Activated CD8-positive, alpha-beta memory T cell treated with anti-CD3 and anti-CD28 coated beads for 48 hours (primary cell): ENCODE results near the gene HEATR1.
"Not testable (repeated sequence)": the region's sequence is repeated elsewhere in the genome, so short reads cannot be mapped to it uniquely, and the experiment has no call there.

Experiments used
- DNase-seq, 3 experiments: peaks; one replicate each; pipeline ENCODE4 v3.0.0-alpha.2; 2020; ENCODE audit warnings: low read depth in 2 of 3, low spot score in 2 of 3

The HEATR1 gene

GRCh38 chr1:236603991-236604904, at the start of gene HEATR1:
Gene HEATR1, minus strand, starts transcription at chr1:236604516. Its CDS starts 421 bp downstream, at chr1:236604095.
- peak; percentile 68 to 75 (median 71) for DNase-seq

GRCh38 chr1:236645016-236645680, 40.8 kb upstream of the HEATR1 start:
- no peak for DNase-seq

- DNase-seq = no peak
These were observed 38.4 kb upstream of the HEATR1 start for GRCh38 chr1:236642763-236643162.

GRCh38 chr1:236639686-236640085, 35.4 kb upstream of the HEATR1 start:
- DNase-seq = no peak

DNA sequence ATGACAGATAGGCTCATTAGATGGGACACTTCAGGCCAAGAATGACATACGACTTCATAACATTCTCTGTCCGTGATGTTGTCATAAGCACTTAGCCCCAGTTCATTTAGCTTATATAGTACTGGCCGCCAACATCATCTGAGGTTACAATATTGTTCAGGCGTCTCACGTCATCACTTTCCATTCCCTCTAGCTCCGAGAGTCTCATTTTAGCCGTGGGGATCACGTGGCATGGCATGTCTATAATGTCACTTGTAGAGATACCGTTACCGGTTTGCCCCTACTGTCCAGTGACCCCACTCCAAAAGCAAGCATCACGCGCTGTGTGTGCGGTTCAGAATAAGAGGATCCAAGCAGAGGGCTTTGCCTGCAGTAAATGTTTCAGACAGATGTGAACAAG, 34.6 kb upstream of the HEATR1 start:
- DNase-seq = no peak

DNA sequence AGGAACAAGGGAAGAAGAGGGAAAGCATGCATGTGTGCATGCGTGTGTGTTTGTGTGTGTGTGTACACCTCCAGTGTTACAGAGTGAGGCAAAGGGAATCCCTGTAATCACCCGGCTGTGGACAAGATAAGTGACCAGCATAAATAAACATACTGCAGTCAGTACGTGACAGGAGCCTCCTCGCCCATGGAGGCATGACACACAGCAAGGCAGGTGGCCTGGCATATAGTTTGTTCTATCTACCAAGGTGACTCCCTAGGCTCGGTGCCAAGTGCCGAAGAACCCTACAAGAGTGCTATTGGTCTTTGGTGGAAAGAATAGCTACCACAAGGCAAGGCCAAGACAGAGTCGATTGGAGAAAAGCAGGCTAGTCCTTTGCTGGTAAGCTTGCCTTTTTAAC, 31.7 kb upstream of the HEATR1 start:
- DNase-seq = no peak

DNA sequence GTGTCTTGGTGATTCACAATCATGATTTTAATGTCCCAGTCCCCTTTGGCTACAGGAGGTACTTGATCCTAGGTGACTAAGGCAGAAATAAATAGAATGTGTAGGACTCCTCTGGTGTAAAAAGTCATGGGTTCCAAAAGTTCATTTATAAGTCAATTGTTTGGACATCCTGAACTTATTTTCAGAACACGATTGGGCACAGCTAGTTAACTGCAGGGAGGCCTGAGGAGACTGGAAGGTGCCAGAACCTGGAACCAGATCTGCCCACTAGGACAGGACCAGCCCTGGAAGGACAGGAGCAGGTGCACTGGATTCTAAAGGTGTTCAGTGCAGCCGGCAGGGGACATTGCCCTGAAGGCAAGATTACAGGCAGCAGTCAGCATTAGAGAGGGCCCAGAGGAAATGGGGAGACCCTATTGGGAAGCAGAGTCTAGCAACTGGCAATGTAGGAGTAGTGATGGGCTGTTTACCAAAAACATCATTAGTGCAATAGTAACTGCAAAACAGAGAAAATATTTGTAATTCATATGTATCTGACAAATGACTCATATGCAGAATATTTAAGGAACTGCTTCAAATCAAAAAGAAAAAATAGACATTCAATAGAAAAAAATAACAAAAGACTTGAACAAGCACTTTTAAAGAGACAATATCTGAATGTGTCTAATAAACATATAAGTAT, 23.6 kb upstream of the HEATR1 start:
- DNase-seq = no peak

GRCh38 chr1:236623371-236624166, 19.3 kb upstream of the HEATR1 start:
- no peak for DNase-seq

DNA sequence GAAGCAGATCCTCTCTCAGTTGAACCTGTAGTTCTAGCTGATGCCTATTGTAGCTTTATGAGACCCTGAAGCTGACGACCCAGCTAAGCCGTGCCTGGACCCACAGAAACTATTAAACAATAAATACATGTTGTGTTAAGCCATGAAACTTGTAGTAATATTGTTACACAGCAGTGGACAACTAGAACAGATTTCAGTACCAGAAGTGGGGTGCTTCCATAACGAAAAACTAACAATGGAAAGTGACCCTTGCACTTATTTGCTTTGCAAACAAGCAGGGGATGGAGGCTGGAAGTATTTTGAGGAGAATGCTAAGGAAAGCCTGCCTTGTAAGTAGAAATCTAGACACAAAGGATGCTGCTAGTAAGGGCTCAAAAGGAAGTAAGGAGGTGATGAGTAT, 18.1 kb upstream of the HEATR1 start:
- DNase-seq = no peak

DNA sequence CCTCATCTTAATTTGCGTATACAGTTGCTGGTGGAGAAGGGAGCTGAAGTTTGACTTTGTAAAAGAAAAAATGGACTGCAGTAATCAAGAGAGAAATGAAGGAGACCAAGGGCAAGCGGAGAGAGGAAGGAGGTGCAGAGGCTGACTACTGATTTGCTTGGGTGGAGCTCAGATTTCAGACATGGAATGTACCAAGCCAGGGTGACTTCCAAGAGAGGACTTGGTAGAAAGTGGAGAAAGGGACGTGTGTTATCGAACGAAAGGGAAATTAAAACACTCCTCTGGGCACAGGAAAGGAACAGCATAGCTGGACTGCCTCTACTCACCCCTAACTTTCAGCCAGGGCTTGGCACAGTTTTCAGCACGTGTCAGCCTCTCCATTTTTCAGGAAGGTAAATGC, 15.1 kb upstream of the HEATR1 start:
- DNase-seq = no peak

GRCh38 chr1:236618507-236618906, 14.2 kb upstream of the HEATR1 start:
- DNase-seq = no peak

- no peak for DNase-seq
These were observed 11.3 kb upstream of the HEATR1 start for GRCh38 chr1:236615399-236616148.

DNA sequence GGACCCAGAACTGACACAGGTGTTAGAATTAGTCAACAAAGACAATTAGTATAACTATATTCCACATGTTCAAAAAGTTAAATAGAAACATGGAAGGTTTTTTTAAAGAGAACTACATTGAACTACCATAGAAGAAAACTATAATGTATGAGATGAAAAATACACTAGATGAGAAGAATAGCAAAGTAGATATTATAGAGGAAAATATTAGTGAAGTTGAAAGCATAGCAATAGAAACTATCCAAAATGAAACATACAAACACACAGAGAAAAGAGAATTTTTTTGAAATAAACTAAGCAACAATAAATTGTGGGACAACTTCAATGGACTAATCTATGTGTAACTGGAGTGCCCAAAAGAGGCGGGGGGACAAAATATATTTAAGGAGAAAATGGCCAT, 8.0 kb upstream of the HEATR1 start:
- DNase-seq = no peak

GRCh38 chr1:236608930-236609726, 4.8 kb upstream of the HEATR1 start:
- DNase-seq = no peak

- not testable (repeated sequence) for DNase-seq
These were observed 3.3 kb upstream of the HEATR1 start for GRCh38 chr1:236607597-236607996.

- no peak for DNase-seq
These were observed 840 bp upstream of the HEATR1 start for GRCh38 chr1:236604905-236605806.

DNA sequence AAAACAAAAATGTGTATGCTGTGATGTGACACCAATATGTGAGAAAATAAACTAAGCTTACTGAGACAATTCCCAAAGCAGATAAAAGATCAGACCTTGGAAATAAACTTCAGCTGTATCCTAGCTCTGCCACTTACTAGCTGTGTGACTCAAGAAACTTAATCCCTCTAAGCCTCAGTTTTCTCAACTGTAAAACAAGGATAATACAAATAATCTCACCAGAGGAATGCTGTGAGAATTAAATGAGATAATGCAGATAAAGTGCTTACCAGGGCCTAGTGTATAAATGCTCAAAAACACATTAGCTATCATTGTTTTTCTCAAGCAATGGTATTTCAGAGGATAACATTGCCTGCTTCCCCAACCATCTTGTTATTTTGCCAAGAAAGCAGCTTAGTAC, 2.1 kb downstream of the HEATR1 start:
- DNase-seq = no peak

- DNase-seq = no peak
These were observed 13.7 kb downstream of the HEATR1 start for GRCh38 chr1:236590553-236591150.
